Muscle of back (tissue), 11 donors: ENCODE results near the gene CDC14A. TPM values are rescaled to one million over a fixed set of nuclear protein-coding genes. Genes with fewer than 3 reads are reported as not detected.

Experiments used
- DNase-seq, 3 donors: peaks; one replicate each; pipeline versions ENCODE4 v3.0.0 to v3.0.0-alpha.2; 2013
- polyA plus RNA-seq, 10 donors: library from polyadenylated mRNA; unstranded; fragments of 120-200 nt; gene quantifications; one replicate each; pipeline ENCODE4 v1.2.1, GENCODE V29; 2013; ENCODE audit not compliant: insufficient read length in 10 of 10

Gene CDC14A
- polyA plus RNA-seq, 10 donors = 3.9 to 7.7 (median 5.6) TPM

DNA sequence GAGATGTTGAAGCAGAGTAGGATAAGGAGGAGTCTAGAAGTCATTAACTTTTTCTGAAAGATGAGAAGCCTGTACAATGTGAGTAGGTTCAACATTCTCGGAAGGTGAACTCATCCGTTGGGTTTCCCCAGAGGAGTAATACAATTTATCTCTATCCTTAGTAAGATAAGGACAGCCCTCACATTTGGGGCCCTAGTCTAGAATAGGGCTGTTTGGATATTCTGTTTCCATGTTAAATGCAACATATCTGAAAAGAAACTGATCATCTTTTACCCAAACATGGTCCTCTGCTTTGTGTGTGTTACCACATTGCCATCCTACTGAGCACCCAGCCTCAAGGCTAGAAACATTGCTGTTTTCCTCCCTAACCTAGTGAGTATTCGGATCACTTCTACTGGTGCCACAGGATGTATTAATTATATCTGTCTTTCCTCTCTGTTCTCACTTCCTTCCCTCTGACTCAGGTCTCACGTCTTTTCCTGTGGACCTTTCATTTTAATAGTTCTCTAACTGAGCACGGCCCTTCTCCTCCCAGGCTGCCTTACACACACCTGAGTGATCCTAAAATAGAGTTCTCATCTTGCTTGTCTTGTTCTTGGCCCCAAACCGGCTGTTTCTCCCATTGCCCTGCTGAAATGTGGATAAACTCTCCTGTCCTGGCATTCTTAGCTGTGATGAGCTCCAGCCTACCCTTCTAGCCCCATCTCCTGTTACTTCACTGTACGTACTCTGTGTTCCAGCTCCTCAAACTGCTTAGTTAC, 91.7 kb downstream of the CDC14A start:
- DNase-seq = peak in 2 of 3 donors; percentile 26 to 47

DNA sequence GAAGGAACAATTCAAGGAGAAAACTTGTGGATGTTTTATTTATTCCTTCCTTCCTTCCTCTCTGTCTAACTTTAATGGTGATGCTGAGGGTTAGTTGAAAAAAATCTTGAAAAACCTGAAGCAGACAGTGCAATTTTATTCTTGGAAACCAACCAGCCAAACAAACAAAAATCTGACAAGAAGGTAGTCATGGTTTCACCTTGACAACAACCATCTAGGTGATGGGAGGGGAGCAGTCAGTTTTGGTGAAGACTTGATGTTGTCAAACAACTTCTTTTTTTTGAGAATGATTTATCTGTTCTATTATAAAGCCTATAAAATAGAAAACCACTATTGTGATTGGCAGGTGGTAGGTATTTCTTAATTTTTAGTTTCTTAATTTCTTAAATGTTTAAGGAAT, 93.3 kb downstream of the CDC14A start:
- DNase-seq = no peak

DNA sequence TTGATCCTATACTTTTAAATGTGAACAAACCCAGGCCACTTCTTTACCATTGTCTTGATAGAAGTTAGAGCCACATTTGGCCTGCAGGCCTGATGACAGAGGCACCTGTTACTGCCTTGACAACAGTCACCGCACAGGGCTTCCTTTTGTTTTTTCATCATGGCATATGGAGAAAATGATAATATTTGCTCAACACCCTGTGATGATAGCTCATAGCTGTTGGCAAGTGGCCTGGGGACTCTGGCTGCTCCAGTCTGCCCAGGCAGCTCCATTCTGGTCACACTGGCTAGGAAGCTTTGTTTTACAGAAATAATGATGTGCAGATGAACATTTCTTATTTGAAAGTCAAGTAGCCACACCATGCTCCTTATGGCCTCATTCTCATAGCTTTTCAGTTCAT, 96.1 kb downstream of the CDC14A start:
- no peak for DNase-seq

DNA sequence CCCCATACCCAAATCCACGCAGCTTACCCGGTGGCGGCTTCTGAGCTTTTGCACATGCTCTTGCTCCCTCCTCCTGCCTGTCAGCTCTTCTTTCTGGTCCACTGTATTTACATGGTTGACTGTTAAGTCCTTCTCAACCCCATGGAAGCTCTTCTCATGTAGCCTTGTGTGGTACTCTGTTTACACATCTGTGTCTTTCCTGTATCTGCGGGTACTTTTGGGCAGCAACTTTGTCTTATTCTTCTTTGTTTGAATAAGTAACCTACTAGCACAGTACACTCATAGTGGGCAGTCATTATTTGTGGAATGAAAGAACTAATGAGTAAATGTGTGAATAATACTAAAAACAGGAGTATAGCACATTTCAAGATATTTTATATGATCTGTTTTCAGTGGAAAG, 97.2 kb downstream of the CDC14A start:
- no peak for DNase-seq

DNA sequence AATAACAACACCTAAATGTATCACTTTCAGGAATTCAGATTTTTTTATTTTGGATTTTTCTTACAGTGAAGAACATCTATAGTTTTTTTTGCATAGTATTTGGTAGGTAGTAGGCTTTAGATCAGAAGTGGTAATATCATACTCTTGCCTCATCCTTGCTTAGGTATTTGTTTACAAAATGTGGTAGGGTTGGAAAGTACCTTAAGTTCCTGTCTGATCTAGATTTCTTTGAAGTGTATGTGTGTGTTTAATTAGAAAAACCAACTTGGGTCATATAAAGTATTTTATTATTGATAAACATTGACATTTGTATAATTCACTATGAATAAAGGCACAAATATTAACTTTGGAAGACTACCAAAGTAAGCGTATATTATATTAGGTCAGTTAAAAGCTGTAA, 100.3 kb downstream of the CDC14A start:
- DNase-seq = no peak

DNA sequence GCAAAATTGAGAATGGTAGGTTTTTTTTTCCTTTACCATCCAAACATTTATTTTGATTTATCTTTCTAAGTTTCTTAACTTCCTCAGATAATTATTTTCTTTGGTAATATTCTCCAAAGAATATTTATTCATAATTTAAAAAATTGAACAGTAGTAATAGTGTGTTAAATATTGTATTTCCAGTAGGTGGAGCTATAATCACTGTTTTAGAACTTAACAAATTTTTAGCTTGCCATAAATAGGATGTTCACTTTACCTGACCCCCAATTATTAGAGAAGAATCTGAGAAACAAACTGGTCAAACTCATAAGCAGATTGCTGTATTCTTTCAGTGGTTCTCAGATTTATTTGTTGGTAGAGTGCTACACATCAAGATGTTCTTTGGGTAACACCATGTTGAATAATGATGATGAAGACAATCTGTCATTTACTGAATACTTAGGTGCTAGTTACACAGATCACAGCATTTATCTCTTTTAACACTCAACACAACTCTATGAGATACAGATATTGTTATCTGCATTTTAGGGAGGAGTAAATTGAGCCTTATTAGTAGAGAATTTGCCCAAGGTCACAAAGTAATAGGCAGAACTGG, 103.3 kb downstream of the CDC14A start:
- peak in 1 of 3 donors; percentile 25 for DNase-seq

DNA sequence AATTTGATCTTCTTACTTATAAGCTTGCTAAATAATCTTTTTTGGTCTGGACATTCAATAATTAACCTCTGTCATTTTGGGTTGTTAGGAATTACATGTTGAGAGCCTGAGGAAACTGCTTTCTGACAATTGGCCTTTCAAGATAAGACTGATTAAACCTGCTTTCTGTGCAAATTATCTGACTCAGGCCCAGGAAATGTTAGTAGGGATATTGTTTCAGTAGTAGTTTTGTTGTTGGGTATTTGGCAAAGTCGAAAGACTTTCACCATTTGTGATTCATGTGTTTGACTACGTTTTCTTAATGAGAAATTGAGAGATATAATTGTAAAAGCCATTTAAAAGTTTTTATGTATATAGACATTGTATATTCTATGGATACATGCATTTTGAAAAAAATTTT, 104.6 kb downstream of the CDC14A start:
- DNase-seq = no peak

DNA sequence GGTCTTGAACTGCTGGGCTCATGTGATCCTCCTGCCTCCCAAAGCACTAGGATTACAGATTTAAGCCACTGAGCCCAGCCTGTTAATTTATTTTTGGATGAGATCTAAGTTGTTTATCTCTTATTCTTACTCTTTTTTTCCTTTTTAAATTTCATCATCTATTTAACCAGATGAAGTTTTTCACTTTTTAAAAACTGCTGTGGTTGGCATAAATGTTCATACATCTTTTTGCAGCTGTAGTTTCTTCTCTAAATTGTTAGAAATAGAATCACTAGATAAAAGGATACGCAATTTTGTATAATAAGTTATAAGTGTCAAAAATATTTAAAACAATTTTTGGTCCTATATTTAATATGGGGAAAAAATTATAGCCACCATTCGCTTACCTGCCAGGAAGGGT, 105.4 kb downstream of the CDC14A start:
- DNase-seq = no peak

DNA sequence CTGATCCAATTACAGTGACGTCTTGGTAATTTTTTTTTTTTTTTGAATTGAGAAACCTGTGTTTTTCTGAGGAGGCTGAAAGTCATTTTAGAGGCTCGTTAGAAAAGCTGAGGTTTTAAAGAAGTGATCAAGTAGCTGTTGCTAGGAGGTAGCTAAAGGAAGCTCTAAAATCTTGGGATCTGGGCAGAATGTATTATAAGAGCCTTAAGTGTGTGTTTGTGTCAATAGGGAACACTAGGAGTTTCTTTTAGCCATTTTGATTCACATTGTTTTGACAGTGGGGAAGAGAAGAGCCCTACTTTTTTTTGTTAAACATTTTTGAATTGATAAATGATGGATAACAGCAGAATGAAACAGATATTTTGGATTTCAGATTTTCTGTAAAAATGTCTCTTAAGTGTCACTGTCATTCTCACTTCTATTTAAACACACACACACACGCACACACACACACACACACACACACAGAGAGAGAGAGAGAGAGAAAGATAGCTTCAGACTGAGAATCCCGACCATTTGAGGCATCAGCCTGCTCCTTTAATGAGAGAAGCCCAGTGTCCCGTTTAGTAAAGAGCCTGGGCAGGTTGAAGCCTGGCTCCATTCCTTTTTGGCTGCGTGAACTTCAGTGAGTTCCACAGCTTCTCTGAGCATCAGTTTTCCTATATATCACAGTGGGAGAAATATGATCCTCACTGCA, 106.5 kb downstream of the CDC14A start:
- peak in 1 of 3 donors; percentile 45 for DNase-seq

DNA sequence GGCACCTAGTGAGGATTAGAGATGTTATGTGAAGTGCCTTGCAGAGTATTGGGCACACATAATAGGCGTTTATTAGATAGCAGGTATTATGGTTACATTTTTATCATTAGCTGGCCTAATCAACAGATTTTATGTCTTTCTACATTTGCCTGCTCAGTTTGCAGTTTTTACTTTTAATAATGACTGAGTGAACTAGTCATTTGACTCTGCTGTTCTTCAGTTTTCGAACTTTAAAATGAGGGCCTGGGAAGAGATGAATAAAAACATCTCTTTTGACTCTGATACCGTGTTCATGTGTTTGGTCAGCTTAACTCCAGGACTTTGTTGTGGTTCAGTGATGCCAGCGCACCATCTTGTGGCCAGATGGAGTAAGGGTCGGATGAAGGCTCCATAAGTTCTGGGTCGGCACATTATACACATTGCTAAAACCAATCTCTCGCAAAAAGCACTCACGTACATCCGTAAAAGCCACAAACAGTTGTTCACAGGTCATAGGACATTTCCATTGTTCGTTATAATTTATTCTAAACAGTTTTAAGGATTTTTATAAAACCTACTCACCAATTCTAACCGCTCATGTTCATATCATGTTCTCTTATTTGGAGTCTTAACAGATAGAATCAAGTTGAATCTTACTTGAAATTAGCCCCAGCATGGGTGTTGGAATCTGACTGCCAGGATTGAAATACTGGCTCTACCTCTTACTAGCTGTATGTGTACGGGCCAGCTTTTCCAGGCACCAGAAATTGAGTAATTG, 107.2 kb downstream of the CDC14A start:
- DNase-seq = peak; percentile 76 to 89 (median 83)

DNA sequence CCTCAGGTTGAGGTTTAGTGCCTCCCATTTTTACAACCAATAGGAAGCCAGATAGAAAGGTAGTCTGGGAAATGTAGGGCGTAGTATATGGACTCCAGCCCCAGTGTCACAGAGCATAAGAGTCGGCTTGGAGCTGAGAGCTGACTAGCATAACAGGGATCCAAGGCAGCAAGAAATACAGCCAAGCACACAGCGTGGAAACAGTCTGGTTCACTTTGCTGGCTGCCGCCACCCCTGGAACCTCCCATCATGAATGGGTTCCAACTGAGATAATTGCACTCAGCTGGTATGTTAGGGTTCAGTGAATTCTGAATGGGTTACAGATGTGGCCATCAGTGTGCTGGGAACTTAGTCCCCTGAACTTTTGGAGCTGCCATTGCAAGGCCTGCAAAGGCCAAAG, 108.9 kb downstream of the CDC14A start:
- DNase-seq = peak; percentile 68 to 85 (median 74)

DNA sequence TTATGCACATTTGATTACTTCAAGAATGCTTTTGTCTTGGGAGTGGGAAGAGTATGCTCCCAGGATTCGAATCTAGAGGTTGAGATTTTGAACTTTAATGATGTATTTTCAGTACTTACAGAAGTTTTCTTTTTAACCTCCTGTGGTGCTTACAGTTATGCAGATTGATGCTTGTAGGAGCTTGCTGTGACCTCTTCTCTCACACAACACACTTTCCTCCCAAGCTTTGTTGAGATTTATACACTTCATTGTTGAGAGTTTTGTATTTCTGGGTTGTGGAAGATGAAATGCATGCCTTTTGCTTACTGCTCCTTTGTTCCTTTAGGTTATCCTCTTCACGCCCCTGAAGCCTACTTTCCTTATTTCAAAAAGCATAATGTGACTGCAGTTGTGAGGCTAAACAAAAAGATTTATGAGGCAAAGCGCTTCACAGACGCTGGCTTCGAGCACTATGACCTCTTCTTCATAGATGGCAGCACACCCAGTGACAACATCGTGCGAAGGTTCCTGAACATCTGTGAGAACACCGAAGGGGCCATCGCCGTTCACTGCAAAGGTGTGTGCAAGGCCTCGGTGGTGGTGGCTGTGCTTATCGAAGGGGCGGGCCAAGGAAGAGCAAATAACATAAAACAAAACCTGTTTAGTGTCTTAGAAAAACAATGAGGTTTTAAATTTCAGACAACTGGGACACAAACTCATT, 110.2 kb downstream of the CDC14A start:
- peak in 1 of 3 donors; percentile 7 for DNase-seq

DNA sequence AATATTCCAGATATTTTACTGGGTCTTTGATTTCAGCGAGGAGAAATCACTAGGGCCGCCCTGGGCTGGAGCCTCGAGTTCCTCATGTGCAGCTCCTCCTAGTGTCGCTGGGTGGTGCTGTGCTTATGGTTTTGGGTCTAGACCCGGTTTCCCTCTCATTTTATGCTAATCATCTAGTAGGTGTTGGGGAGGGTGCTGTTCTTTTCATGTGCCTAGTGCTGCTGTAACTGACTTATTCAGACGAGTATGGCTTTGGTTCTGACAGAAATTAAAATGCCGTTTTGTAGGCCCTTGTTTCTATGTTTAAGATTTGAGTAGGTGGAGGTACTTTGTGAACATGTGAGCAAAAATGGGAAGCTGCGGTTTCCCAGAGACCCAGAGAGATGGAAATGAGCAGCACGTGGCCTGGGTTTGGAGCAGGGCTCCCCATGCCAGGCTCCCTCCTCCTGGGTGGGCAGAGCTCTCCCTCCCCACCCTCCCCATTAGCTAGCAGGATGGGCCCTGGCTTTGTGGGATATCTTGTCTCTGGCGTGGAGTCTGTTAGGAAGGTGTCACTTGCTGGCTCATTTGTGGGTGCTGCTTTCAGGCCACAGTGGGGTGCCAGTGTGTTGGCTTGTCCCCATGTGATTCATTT, 111.6 kb downstream of the CDC14A start:
- peak; percentile 49 to 75 (median 58) for DNase-seq

DNA sequence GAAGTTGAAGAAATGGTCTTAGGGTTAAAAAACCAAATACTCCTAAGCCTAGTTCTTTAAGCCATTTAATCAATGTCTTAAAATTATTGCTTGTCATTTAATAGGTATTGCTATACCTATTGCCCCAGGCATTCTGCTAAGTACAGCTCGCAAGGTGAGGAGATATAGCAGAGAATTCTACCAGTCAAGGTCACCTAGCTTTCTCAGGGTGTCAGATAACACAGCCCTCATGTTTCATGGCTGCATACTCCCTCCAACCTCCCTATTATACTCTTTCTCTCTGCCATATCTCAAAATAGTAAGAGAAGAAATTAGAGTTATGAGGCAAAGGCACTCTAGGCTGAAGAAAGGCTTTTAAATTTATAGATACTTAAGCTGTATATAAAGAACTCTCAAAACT, 117.3 kb downstream of the CDC14A start:
- no peak for DNase-seq

DNA sequence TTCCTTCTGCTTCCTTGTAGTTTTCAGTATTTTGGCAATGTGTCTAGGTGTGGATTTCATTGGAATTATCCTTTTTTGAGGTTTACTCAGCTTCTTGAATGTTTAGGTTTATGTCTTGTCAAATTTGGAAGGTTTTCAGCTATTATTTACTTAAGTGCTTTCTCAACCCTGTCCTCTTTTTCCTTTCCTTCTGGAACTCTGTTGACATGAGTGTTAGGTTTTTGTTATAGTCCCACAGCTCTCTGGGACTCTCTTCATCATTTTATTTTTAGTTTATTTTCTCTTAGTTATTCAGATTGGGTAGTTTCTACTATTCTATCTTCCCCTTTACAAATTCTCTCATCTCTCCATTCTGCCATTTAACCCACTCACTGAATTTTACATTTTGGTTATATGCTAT, 122.5 kb downstream of the CDC14A start:
- peak in 1 of 3 donors; percentile 39 for DNase-seq

DNA sequence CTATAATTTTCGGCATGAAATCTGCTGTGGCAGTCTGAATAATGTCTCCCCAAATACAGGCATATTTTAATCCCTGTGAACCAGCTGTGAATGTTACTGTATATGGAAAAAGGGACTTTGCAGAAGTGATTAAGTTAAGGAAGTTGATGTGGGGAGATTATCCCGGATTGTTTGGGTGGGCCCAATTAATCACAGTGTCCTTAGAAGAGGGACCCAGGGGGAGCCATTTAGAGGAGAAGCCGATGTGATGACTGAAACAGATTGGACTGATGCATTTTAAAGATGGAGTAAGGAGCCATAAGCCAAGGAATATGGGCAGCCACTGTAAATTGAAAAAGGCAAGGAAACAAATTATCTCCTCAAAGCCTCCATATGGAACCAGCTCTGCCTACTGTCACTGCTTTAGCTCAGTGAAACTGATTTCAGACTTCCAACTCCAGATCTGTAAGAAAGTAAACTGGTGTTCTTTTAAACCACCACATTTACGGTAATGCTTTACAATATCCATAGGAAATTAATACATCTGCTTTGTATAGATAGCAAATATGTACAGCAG, 124.5 kb downstream of the CDC14A start:
- DNase-seq = no peak

DNA sequence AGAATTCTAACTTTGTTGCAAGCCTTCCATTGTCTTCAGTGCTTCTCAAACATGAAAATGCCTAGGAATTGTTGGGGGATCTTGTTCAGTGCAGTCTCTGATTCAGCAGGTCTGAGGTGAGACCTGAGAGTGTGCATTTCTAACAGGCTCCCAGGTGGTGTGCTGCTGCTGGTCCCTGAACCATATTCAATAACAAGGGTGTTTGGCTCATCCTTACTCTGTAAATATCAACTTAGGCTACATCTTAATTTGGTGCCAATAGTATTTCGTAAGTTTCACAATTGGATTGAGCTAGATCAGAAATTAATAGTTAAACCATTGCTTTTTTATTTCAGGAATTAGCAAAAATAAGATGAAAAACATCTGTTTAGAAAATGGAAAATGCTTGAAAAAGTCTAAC, 126.5 kb downstream of the CDC14A start:
- DNase-seq = no peak

DNA sequence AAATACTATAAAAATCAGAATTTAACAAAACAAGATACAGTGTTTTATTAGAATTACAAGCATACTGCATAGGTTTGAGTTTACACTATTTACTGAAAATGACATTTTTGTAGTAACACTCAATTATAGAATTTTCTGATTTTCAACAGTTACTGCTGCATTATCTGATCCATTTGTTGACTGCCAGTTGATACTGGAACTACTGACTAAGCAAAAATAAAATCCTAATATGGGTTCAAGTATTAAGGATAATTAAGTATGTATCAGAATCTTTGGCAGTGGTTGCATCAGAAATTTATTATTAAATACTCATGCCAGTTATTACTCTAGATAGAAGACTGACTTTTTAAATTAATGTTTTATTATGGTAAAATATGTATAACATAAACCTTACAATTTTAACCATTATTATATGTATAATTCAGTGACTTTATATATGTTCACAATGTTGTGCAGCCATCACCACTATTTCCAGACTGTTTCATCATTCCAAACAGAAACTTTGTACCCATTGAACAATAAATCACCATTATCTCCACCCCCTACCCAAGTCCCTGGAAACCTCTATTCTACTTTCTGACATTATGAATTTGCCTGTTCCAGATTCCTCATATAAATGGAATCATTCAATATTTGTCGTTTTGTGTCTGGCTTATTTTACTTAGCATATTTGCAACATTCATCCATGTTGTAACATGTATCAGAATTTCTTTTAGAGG, 127.5 kb downstream of the CDC14A start:
- DNase-seq = no peak

DNA sequence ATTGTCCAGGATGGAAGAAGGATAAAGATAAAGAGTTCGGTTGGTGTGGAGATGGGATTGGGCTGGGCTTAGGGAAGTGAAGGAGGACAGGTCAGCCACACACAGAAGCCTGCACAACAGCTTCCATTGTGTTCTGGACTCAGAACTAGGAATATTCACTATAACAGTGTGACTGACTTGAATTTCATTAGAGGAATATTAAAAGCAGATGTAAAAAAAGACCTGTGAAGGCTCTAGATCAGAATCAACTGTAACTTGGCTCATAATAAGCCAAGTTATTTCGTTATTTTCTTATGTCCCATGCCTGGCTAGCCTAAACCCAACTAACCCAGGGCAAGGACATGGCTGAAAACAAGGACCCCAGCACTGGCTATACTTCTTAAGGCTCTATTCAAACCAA, 129.0 kb downstream of the CDC14A start:
- DNase-seq = no peak

DNA sequence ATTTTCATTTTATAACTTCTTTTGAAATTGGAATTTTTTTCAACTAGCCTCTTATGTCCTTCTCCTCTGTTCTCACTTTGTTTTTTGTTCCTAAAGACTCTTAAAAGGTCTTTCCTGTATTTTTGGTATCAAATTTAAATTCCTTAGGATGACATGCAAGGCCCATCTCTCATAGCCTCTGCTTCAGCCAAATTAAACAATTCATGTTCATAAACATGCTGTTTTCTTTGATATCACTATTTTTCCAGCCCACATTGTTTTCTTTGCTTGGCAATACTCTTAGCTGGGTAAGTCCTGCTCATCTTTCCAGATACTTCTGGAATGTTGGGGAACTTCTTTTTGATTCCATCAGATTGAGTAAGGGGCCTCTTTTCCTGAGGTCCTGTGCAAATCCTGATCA, 129.9 kb downstream of the CDC14A start:
- no peak for DNase-seq
